ENCODE measurements around the gene CCNB1IP1. TPM values are rescaled to one million over a fixed set of nuclear protein-coding genes. Genes with fewer than 3 reads are reported as not detected.
A peak's percentile ranks its signal among the peaks of the same experiment; 100 is the strongest.

The CCNB1IP1 gene
- 10 to 100 TPM; 11.9 to 37.0 (median 28.1) TPM for total RNA-seq
- polyA plus RNA-seq: 10 to 100 TPM; 35.9 to 67.4 (median 46.0) TPM
- long read RNA-seq, donor 1, partial matches to known transcripts: 1 of 5 reads
- long read RNA-seq, donor 1, other reads (novel, unspliced or antisense): 2 of 5 reads
- long read RNA-seq, donor 2, transcript CCNB1IP1-202 (7 exons, 1,479 nt): major isoform, 13 of 39 reads
- long read RNA-seq, donor 2, partial matches to known transcripts: 13 of 39 reads
- long read RNA-seq, donor 2, other reads (novel, unspliced or antisense): 7 of 39 reads

- ATAC-seq: peak; percentile 96 to 99 (median 98)
- Histone ChIP-seq H3K27ac (peak within 1 kb of the TSS; percentile 85), H3K27me3 (ENCODE audit: insufficient read depth in 3 of 3, low read length in 2 of 3) (no peaks in the 10 kb centered on the region), H3K36me3 (ENCODE audit: insufficient read depth in 1 of 2, low read depth in 1 of 2) (peaks cover 0 to 12% of the 10 kb centered on the region in 2 donors), H3K4me1 (peaks cover 14% of the 10 kb centered on the region), H3K9me3 (no peaks in the 10 kb centered on the region), H3K4me3 (peak within 1 kb of the TSS; percentile 77)
- WGBS, 3 donors: 0% methylated on average over 19 of the region's 19 CpGs
- peak; percentile 38 to 70 for DNase-seq
- intact Hi-C loops (cut with DNase I): loop anchor here in 1 of 2 donors (10.0 kb wide), 1 partner anchor 352 kb away; the partner anchor contains the start of genes ANG and RNASE4
- no peak for TF ChIP-seq CTCF (IDR thresholded peaks at IDR 0.05)
Measured at GRCh38 chr14:20332788-20333493, at the start of gene CCNB1IP1. Gene CCNB1IP1 (minus strand): TSS chr14:20333279. CDS start chr14:20316523, 16,756 bp downstream.

- DNase-seq (no peak), ATAC-seq (no peak)
- WGBS, 3 donors: 93 to 96% (median 94%) methylated on average over 12 of the region's 12 CpGs
Measured at GRCh38 chr14:20382526-20382925, 49.4 kb upstream of the CCNB1IP1 start.

GRCh38 chr14:20381341-20381740, 48.3 kb upstream of the CCNB1IP1 start:
- no peaks in the 10 kb centered on the region for H3K4me1 ChIP-seq
- no peak overlapping the region for H3K4me3 ChIP-seq
- DNase-seq (no peak), ATAC-seq (no peak)
- 80 to 86% (median 82%) methylated on average over 7 of the region's 7 CpGs for WGBS, 3 donors
- H3K27ac ChIP-seq: no peak overlapping the region
- peaks cover 17 to 100% of the 10 kb centered on the region in 2 donors for H3K36me3 ChIP-seq (ENCODE audit: insufficient read depth in 1 of 2, low read depth in 1 of 2)
- intact Hi-C loops (cut with DNase I): no loop called here
- no peak for TF ChIP-seq CTCF (IDR thresholded peaks at IDR 0.05)
- no peaks in the 10 kb centered on the region for H3K9me3 ChIP-seq
- no peaks in the 10 kb centered on the region for H3K27me3 ChIP-seq (ENCODE audit: insufficient read depth in 3 of 3, low read length in 2 of 3)

More at GRCh38 chr14:20382526-20382925, 49.4 kb upstream of the CCNB1IP1 start:
- Histone ChIP-seq H3K4me3 (no peak overlapping the region), H3K9me3 (no peaks in the 10 kb centered on the region), H3K27me3 (ENCODE audit: insufficient read depth in 3 of 3, low read length in 2 of 3) (no peaks in the 10 kb centered on the region), H3K27ac (no peak overlapping the region), H3K36me3 (ENCODE audit: insufficient read depth in 1 of 2, low read depth in 1 of 2) (peaks cover 16 to 100% of the 10 kb centered on the region in 2 donors), H3K4me1 (no peaks in the 10 kb centered on the region)
- intact Hi-C loops (cut with DNase I): no loop called here
- no peak for TF ChIP-seq CTCF (IDR thresholded peaks at IDR 0.05)

- WGBS, 3 donors: 84 to 88% (median 88%) methylated on average over 6 of the region's 6 CpGs
- Histone ChIP-seq H3K4me1 (no peaks in the 10 kb centered on the region), H3K9me3 (no peaks in the 10 kb centered on the region), H3K4me3 (no peak overlapping the region), H3K27me3 (ENCODE audit: insufficient read depth in 3 of 3, low read length in 2 of 3) (no peaks in the 10 kb centered on the region), H3K27ac (no peak overlapping the region), H3K36me3 (ENCODE audit: insufficient read depth in 1 of 2, low read depth in 1 of 2) (peaks cover 13 to 100% of the 10 kb centered on the region in 2 donors)
- no peak for DNase-seq
- ATAC-seq: no peak
- TF ChIP-seq CTCF (IDR thresholded peaks at IDR 0.05): no peak
- intact Hi-C loops (cut with DNase I): no loop called here
Measured at GRCh38 chr14:20380681-20381080, 47.6 kb upstream of the CCNB1IP1 start.
